Globus pallidus (tissue), 1 donor: ENCODE data around the gene LYSMD2.
A peak's percentile ranks its signal among the peaks of the same experiment; 100 is the strongest.
"Not testable (repeated sequence)": the region's sequence is repeated elsewhere in the genome, so short reads cannot be mapped to it uniquely, and the experiment has no call there.

Source experiments
- DNase-seq: peaks from one replicate; pipeline ENCODE4 v3.0.0-alpha.2; 2015; ENCODE audit warnings: low spot score

The LYSMD2 gene, protein sequence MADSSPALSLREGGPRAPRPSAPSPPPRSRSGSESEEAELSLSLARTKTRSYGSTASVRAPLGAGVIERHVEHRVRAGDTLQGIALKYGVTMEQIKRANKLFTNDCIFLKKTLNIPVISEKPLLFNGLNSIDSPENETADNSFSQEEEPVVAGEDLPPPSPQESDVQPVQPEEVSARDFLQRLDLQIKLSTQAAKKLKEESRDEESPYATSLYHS

DNA sequence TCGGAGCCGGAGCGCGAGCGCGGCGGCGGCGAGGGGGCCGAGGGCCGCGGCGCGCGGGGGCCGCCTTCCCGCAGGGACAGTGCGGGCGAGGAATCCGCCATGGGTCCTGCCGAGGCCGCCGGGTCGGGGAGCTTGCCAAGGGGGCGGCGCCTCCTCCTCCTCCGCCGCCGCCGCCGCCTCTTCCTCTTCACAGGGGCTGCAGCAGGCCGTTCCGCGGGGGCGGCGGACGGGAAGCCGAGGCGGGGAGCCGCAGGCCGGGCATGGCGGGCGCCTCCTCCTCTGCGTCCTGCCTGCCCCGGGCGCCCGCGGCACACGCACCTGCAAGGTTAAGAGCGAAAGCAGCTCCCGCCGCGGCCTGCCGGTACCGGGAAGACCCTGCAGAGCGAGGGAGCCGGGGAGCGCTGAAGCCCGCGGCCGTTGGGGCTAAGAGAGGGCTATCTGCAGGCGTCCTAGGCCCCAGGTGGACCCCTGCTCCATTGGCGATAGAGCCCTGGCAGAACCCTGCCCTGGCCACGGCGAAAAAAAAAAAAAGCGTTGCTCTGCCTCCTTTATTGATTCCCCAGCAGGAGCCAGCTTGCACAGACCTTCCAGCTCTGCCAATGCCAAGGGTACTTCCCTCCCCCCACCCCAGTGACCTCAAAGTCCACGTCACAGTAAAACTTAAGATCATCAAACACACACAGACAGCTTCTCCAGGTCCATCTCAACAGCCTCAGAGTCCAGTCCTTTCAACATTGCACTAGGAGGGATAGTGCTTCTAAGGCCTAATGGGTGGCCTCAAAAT is at the start of gene LYSMD2:
TSS of gene LYSMD2 (minus strand) at position 134 of the 784 bp plus-strand sequence. CDS start at position 101, 33 bp downstream.
- peak; percentile 70 for DNase-seq

DNA sequence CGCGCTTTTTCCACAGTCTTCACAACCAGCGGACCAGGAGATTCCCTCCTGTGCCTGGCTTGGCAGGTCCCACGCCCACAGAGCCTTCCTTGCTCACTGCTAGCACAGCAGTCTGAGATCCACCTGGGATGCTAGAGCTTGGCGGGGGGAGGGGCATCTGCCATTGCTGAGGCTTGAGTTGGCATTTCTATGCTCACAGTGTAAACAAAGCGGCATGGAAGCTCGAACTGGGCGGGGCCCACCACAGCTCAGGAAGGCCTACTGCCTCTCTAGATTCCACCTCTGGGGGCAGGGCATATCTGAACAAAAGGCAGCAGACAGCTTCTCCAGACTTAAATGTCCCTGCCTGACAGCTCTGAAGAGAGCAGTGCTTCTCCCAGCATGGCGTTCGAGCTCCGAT is 49.7 kb upstream of the LYSMD2 start:
- not testable (repeated sequence) for DNase-seq

DNA sequence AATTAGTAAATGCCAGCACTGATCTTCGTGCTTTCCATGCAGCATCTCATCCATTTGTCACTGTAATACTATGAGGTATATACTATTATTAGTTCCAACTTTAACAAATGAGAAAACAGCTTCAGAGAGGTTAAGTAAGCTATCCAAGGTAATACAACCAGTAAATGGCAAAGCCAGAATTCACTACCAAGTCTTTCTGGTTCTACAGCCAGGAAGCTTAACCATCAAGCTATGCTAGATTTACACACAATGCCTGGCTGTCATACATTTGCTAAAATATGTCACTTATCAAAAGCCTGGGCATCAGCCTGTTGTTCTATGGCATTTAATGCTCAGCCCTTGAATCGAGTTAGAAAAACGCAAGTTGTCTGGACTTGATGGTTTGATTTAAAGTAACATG is 46.5 kb upstream of the LYSMD2 start:
- DNase-seq, result no peak

DNA sequence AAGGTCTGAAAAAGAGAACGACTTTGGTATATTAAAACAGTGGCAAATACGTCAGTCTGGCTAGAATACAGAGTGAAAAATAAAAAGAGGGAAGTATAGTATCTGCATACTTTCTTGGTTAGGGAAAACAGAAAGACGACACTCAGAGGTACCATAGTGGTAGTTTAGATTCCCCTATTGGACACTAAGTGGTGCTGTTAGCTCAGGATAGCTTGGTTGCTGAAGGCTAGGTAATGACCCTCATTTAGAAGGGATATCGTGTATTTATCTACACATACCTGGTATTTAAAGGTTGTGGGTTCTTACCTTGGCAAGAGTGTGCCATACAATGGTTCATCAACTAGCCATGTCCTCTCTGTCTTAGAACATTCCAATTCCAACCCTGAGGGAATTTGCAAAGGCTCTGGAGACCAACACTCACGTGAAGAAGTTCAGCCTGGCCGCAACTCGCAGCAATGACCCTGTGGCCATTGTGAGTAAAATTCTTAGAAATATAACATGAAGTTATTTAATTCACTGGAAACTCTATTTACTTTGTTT is 45.0 kb upstream of the LYSMD2 start:
- DNase-seq, result no peak

DNA sequence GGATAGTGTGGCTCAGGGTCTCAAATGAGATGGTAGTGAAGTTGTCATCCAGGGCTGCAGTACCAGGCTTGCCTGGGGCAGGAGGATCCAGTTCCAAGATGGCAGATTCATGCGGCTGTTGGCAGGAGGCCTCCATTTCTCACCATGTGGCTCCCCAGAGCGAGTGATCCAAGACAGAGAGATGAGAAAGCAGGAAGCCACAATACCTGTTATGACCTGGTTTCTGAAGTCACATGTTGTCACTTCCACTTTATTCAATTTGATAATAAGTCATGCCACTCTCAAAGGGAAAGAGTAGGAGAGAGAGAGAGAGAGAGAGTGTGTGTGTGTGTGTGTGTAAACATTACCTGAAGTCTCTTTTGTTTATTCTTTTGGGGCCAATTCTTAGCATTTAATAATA is 44.1 kb upstream of the LYSMD2 start:
- DNase-seq, result no peak

DNA sequence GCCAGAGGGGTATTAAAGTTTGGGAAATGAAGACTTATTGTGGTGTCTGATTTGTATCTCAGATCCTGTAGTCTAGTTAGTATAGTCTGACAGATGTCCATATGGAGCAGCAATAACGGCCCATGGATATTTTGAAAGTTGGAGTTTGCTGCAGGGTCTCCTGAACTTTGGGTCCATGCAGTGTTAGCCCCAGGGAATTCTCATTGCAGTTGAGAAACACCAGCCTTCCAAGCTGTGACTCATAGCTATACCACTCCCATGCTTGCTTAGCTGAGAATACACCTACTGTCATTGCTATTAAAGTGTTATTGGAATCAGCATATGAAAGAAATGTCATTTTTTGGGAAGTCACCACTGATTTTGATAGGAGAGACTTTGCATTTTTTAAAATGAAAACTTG is 43.2 kb upstream of the LYSMD2 start:
- DNase-seq, result no peak

DNA sequence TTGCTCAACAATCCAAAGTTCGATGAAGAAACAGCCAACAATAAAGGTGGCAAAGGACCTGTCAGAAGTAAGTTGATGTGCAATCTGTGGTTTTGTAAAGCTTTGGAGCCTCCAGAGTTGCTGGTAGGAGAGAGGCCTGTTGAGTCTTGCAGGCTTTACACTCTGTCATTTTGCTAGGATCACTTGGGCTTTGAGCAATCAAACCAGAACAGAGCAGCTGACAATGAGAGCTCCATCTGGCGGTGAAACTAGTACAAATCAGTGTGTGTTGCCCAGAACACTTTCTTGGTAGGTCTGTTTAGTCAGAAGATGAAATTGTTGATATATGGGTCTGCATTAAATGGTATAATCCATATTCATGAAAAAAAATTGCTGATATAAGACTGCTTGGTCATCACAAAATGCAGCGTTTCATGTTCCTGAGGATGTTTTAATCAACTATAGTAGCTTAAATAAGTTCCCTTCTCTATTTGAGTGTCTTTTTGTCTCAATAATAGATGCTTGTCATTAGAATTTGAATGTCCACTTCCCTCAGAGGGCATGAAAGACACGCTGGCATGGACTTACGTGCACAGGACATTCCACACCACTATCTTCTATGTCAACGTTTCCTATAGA is 39.6 kb upstream of the LYSMD2 start:
- DNase-seq, result peak; percentile 85

DNA sequence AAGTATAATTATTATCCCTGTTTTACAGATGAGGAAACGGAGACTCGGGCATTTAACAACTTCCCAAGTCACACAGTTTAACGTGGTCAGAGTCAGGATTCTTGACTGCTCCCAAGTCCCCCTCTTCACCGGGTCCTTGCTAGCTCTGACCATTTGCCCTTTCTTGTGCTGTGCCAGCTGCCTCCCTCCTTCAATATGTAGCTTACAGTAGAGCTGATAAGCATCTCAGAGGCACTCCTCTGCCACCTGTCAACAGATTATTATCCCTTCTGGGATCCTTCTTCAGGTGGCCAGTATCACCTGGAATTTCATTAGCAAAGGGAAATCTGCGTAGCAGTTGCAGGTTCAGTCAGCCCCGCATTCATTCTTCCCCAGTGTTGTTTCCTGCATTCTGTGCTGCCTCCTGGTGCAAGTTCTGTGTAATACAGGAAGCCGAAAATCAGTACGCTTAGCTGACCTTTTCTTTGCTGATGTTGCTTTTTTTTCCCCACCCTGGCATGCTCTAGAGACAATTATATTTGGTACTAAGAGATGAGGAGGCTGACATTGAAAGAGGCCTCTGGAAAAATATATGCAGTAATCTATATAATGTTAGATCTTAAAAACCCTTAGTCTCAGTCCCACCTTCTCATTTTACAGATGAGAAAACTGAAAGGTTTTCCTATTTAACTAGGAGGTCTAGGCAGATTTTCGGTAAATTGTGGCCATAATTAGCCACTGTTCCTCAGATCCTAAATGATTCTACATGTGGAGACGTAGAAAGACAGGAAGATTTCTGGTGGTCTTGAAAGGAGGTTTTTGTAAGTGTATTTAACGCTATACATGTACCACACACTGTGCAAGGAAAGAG is 38.7 kb upstream of the LYSMD2 start:
- DNase-seq, result peak; percentile 65

DNA sequence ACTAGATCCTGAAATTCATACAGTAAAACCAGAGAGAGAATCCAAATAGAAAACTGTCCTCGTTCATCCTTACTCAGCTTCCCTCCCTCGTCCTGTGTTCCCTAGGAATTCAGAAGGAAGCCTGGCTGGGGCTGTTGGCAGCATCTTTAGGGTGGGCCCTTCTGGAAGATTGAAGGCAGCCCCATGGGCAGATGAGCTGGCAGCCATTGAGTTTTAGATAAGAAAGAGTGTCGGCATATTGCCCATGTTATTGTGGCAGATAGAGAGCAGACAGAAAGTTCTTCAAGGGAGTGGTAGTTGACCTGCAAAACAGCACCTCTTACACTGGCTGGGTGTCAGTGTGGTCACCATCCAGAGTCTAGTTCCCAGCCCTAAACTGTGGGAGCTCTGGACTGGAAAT is 37.5 kb upstream of the LYSMD2 start:
- no peak for DNase-seq

DNA sequence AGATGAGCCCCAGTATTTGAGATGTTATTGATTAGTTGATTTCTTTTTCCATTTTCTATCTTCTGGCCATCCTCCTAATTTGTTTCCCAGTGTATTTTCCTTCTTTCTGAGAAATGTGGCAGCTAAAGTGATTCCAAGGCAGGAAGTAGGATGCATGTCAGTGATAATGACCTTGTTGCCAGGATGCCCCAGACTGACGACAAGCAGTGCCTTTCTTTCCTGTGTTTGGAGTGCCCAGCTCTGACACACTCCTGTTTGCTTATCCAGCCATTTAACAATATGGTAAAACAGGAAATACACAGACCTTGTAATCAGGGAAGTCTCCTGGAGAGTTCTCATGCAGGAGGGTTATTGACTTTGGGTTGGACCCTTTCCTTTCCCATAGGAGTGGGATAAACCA is 34.3 kb upstream of the LYSMD2 start:
- DNase-seq, result no peak

DNA sequence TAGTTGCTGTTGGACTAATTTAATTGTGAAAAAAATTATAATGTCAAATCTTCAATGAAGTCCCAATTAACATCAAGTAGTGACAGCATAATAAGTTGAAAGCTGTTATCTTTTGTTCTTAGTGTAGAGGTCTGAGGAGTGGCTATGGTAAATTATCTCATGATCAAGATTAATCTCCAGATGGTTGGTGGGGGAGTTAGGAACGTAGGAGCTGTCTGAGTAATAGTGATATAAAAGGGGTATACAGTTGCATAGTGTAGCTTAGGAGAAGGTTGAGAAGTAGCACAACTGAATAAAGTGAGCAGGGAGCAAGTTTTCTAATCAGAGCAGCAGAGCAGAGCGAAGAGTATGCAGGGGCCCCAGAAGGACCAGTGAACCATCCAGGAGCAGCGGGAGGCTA is 33.4 kb upstream of the LYSMD2 start:
- DNase-seq, result no peak

DNA sequence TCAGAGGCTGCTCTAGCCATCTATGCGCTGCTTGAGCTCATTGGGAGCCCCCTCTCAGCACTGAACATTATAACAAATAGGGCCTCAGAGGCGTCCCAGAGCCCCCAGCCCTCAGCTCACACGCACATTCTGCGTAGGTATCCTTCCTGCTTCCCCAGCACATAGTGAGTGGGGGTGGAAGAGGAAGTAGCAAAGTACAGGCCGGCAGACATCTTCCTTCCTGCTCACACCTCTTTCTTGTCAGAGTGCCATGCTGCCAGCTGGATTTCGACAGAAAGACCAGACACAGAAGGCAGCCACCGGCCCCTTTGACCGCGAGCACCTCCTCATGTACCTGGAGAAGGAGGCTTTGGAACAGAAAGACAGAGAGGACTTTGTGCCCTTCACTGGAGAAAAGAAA is 30.6 kb upstream of the LYSMD2 start:
- no peak for DNase-seq

DNA sequence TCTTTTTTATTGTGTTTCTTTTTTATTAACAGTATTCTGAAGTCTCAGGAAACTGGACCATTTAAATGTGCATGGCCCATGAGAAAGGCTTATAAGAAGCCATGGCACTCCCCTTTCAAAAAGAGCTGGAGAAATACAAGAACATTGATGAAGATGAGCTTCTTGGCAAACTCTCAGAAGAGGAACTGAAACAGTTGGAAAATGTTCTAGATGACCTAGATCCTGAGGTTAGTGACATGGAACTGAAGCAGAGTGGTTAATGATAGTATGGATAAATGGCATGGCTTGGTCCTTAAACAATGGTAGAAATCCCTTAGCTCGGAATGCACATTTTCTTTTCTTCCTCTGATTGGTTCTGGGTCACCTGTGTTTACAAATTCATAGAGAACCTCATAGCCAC is 28.9 kb upstream of the LYSMD2 start:
- no peak for DNase-seq

DNA sequence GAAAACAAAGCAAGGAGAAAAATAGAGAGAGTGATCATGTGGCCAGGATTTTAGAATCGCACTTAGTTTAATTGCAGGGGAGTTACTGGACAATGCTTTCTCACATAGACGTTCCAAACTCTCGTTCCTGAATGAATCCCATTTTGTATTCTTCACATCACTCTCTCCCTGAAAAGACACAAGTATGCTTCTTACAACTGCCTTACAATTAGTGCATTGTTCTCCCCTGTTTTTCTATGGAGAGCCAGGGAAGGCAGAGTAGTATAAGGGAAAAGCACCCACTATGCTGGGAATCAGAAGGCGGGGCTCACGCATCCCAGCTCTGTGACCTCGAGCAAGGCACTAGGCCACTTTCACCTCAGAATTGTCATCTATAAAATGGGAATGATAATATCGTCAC is 28.3 kb upstream of the LYSMD2 start:
- DNase-seq, result peak; percentile 98

DNA sequence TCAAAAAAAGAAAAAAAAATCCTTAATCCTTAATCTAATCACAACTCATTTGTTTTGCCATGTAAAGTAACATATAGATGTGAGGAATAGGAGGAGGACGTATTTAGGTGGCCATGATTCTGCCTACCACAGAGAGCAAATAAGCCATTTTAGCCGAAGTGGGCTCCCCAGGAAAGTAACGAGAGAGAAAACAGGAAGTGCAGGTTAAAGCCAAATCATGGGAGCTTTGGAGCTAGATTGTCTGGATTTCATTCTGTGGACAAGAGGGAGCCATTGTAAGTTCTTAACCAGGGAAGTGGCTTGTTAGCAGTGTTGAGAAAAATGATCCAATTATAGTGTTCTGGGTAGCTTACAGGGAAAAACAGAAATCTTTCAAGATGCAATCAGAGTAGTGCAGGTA is 23.4 kb upstream of the LYSMD2 start:
- no peak for DNase-seq

DNA sequence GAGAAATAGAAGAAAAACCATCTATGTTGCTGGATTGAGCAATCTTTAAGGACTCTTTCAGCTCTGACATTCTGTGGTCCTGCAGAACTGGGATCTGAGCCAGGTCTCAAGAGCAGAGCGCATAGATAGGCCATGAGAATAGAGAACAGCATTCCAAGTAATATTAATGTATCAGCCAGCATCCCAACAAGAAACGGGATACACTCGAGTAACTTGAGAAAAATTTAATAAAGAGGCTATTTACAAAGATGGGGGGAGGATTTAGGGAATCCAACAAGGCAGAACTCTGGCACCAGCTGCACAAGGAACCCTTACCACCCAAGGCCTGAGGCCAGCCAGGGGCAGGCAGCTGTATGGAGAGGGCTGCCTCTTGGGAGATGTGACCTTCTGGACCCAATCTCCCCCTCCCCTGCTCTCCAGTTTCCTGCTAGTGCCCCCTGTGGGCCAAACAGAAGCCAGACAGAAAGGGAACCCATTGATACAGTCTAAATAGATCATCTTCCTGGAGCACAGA is 22.2 kb upstream of the LYSMD2 start:
- DNase-seq, result peak; percentile 53

DNA sequence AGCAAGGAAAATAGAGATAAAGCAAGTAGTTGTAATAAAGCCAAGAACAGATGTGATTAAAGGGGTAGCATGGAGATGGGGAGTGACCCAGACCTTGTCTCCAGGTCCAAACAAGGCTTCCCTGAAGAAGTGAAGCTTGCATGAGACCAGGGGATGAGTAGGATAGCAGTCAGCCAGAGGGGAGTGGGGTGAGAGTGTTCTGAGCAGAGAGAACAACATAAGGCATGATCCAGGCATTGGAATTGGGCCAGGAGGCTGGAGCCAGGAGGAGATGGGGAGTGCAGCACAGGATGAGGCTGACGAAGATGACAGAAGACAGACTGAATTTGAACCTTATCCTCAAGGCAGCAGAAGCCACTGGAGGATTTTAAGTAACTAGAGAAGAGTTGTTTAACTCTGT is 21.2 kb upstream of the LYSMD2 start:
- peak; percentile 81 for DNase-seq

DNA sequence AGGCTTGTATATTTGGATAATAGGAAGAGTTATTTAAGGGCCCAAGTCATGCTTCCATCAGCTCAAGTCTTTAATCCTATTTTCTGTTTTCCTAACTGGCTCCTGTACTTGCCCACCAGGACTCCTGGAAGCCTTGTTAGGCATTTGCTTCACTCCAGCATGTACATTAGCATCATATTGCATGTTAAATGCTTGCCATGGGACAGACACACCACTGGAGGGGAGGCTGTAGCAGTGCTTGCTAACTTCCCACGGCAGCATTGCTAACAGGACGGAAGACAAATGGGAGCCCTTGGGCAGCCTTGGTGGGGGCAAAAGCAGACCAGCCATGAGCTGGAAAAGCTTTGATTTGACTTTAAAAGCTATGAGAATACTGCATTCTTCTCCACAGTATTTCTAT is 20.0 kb upstream of the LYSMD2 start:
- DNase-seq, result no peak

DNA sequence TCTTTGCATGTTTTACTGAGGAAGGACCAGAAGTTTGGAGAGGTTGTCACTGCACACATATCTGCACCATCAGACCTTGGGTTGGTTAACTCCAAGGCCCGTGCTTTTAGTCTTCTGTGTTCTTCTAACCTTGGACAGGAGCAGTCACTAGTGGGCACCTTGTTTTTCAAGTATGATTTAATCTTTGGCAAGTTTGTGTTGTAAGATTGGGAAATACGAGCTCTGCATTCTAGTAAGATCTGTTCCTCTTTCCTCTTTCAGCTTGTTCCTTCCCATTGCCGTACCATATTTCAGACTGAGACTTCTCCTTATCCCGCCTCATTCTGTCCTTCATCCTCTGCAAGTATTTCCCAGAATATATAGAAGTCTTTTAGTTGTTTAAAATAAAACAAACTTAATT is 19.0 kb upstream of the LYSMD2 start:
- no peak for DNase-seq

DNA sequence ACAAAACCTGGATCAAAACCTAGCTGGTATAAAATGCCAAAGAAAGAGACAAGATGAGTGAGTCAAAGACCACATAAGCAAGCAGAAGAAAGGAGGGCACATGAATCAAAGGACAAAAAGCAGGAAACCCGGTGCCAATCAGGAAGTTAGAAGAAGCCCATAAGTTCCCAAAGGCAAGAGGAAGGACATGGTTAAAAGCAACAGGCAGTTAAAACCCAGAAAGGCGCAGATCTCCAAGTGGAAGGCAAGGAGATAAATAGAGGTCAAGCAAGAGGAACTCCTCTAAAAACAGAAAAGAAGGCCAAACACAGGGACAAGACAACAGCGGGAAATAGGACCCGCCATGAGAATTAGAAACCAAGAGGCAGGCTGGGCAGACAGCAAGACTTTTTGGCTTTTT is 18.3 kb upstream of the LYSMD2 start:
- no peak for DNase-seq

DNA sequence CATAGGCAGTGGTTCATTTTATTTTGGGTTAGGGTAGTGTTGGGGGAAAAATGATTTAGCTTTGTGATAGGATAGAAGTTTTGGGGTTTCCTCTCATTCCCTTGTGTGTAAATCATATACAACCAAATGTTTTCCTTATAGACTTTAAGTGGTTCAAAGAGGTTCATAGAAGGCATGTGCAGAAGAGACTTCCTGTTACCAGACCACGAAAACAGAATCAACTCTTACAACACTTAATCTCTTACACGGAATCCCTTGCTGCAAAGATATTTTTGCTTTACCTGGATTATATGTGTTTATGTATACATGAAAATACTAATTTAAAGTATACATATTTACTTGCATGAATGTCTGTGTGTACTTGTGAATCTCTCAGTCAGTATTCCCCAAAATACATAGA is 16.8 kb upstream of the LYSMD2 start:
- no peak for DNase-seq

DNA sequence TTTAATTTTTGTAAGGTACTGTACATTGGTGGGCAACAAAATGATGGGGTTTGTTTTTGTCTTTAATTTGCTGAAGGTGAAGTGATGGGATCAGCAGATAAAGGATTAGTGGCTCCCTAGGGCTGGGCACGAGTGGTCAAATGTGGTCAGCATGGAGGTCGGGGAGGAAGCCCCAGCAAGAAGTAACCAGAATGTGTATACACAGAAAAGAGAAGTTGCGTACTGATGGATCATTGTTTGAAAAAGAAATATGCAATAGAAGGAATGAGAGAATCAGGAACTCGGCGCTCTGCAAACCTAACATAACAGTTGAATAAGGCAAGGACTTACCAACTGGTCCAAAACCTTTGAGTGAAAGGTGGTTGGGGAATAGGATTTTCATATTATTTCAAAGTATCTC is 15.4 kb upstream of the LYSMD2 start:
- DNase-seq, result no peak
